OCI-LY1 (cell line): ENCODE results near the gene PSTPIP1.

Experiments
- H2AFZ ChIP-seq: fragments of 200-600 bp; sonication (generic), shearing (Covaris generic); 2 replicates; pipeline ENCODE4 v1.6.0; 2014; ENCODE audit warnings: antibody characterized with exemption, mild to moderate bottlenecking, low read length
- H3F3A ChIP-seq: fragments of 200-600 bp; sonication (generic), shearing (Covaris generic); 2 replicates; pipeline ENCODE4 v1.6.0; 2014; ENCODE audit warnings: mild to moderate bottlenecking, antibody characterized with exemption, low read length, moderate library complexity; ENCODE audit not compliant: insufficient read depth
- H3K27ac ChIP-seq: fragments of 200-600 bp; sonication (generic); 2 replicates; pipeline ENCODE4 v1.5.1; 2014; ENCODE audit warnings: low read length, mixed run types, mild to moderate bottlenecking, low read depth; ENCODE audit not compliant: poor library complexity, severe bottlenecking
- H3K27me3 ChIP-seq: fragments of 200-600 bp; sonication (generic); 2 replicates; pipeline ENCODE4 v1.6.0; 2014; ENCODE audit warnings: antibody characterized with exemption, mild to moderate bottlenecking, low read length, moderate library complexity; ENCODE audit not compliant: insufficient read depth
- H3K36me3 ChIP-seq: fragments of 200-600 bp; sonication (generic); 2 replicates; pipeline ENCODE4 v1.6.1; 2014; ENCODE audit warnings: mild to moderate bottlenecking, antibody characterized with exemption, low read length, moderate library complexity, mixed read lengths; ENCODE audit not compliant: insufficient read depth
- H3K4me1 ChIP-seq: fragments of 200-600 bp; sonication (generic); 2 replicates; pipeline ENCODE4 v1.5.1; 2014; ENCODE audit warnings: mild to moderate bottlenecking, low read length, moderate library complexity; ENCODE audit not compliant: insufficient read depth, severe bottlenecking
- H3K4me2 ChIP-seq: fragments of 200-600 bp; sonication (generic), shearing (Covaris generic); 2 replicates; pipeline ENCODE4 v1.6.1; 2014; ENCODE audit warnings: low read length
- H3K4me3 ChIP-seq: fragments of 200-600 bp; sonication (generic); 2 replicates; pipeline ENCODE4 v1.5.1; 2014; ENCODE audit warnings: low read length, low read depth, mild to moderate bottlenecking, mixed read lengths; ENCODE audit not compliant: poor library complexity, severe bottlenecking
- H3K79me2 ChIP-seq: fragments of 200-600 bp; shearing (Covaris generic); 2 replicates; pipeline ENCODE4 v1.6.1; 2016; ENCODE audit warnings: mixed run types, low read length, mixed read lengths; ENCODE audit not compliant: insufficient read depth
- H3K9ac ChIP-seq: fragments of 200-600 bp; sonication (generic), shearing (Covaris generic); 2 replicates; pipeline ENCODE4 v1.6.1; 2014; ENCODE audit warnings: mild to moderate bottlenecking, low read length, mixed read lengths
- H3K9me2 ChIP-seq: fragments of 200-600 bp; sonication (generic), shearing (Covaris generic); 2 replicates; pipeline ENCODE4 v1.6.1; 2014; ENCODE audit warnings: low read depth, mild to moderate bottlenecking, low read length, mixed read lengths
- H3K9me3 ChIP-seq: fragments of 200-600 bp; shearing (Covaris generic); 2 replicates; pipeline ENCODE4 v1.6.1; 2014; ENCODE audit warnings: low read length, mixed read lengths
- H4K20me1 ChIP-seq: fragments of 200-600 bp; sonication (generic), shearing (Covaris generic); 2 replicates; pipeline ENCODE4 v1.6.0; 2016; ENCODE audit warnings: mild to moderate bottlenecking, low read length; ENCODE audit not compliant: insufficient read depth
- CTCF ChIP-seq: fragments of 200-600 bp; sonication (generic), shearing (Covaris generic); IDR thresholded peaks from 2 replicates; pipeline ENCODE4 v1.5.1; 2017; ENCODE audit warnings: mild to moderate bottlenecking, antibody characterized with exemption, low read length, moderate library complexity, mixed read lengths
- EZH2 ChIP-seq: fragments of 200-600 bp; sonication (generic), shearing (Covaris generic); IDR thresholded peaks from 2 replicates; pipeline ENCODE4 v1.8.0; 2017; ENCODE audit warnings: borderline replicate concordance, mixed run types, mild to moderate bottlenecking, antibody characterized with exemption, low read length, moderate library complexity, mixed read lengths

Gene PSTPIP1

GRCh38 chr15:77064063-77064462 lies 69.1 kb downstream of the PSTPIP1 start:
- Histone ChIP-seq H2AFZ (no peak overlapping the region), H3K9me3 (no peaks in the 10 kb centered on the region), H3K9ac (no peak overlapping the region), H3K9me2 (no peaks in the 10 kb centered on the region), H3K4me3 (no peak overlapping the region), H3F3A (no peaks in the 10 kb centered on the region), H3K27me3 (no peaks in the 10 kb centered on the region), H4K20me1 (no peaks in the 10 kb centered on the region), H3K79me2 (peaks cover 34% of the 10 kb centered on the region), H3K4me2 (no peak overlapping the region), H3K36me3 (peaks cover 8% of the 10 kb centered on the region; the same call in 1 of the 2 replicates), H3K27ac (no peak overlapping the region), H3K4me1 (peaks cover 51% of the 10 kb centered on the region)
- TF ChIP-seq CTCF (no peak), EZH2 (no peak)

DNA sequence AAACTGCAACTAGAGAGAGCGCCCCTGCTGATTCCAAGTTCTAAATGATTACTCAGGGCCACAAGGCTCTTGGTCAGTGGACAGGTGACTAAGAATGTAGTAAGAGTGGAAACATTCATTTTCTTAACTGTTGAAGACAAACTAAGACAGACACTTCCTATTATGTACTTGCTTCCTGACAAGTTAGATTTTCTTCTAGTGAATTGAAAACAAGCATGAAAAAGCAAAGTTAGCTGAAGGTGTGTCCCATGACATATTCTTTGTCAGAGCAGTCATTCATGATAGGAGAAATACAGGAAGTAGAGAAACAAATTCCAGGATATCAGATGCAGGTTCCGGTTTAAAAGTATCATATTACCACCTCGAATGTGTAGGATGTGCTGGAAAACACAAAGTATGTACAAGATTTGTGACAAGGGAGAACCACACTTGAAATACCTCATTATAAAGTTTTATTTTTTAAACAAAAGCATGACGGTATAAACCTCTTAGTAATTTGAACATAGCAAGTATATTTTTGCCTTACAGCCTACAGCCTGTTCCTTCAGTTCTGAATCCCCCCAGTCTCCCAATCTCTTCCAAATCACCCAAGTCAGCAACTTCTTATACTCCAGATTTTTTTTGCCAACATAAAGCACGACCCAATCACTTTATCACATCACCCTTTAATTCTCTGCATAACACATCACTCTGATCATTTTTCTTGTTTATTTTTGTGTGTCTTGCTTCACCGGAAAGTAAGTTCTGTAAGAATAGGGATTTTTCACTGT lies 69.8 kb downstream of the PSTPIP1 start:
- no peak overlapping the region for H3K4me3 ChIP-seq

DNA sequence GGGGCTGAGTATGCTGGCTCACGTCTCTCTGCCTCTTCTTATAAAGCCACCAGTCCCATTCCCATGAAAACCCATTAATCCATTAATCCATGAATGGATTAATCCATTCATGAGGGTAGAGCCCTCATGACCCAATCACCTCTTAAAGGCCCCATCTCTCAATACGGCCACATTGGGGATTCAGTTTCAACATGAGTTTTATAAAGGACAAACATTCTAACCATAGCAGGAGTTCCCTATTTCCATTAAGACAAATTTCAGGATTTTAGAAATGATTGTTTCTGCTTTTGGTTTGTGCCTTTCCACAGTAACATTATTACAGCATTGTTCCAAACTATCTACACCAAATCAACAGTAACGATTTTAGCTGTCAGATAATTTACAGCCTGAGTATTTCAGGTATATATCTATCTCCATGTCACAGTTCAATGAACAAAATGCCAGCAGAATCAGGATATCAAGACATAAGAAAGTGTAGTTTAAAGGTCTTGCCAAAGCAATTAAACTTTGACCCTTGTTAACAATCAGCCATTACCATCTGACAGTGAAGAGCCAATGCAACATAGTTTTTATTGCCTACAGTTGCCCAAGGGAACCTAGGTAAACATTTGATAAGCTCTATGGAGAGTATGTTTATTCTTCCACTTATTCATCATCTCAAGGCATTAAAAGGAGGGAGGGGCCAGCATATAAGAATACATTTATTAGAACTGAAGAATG lies 72.2 kb downstream of the PSTPIP1 start:
- Histone ChIP-seq H3K36me3 (peaks cover 10% of the 10 kb centered on the region; the same call in 1 of the 2 replicates), H3K27ac (no peak overlapping the region)

More for the DNA sequence above, 69.8 kb downstream of the PSTPIP1 start:
- no peak overlapping the region for H3K9ac ChIP-seq
- H3K4me1 ChIP-seq, result peaks cover 53% of the 10 kb centered on the region
- H3K9me2 ChIP-seq, result no peaks in the 10 kb centered on the region
- H3K9me3 ChIP-seq, result no peaks in the 10 kb centered on the region
- H3F3A ChIP-seq, result no peaks in the 10 kb centered on the region
- TF ChIP-seq EZH2, result no peak
- no peak for TF ChIP-seq CTCF
- no peaks in the 10 kb centered on the region for H3K27me3 ChIP-seq
- H4K20me1 ChIP-seq, result no peaks in the 10 kb centered on the region
- H2AFZ ChIP-seq, result no peak overlapping the region
- peaks cover 10% of the 10 kb centered on the region; the same call in 1 of the 2 replicates for H3K36me3 ChIP-seq
- no peak overlapping the region for H3K27ac ChIP-seq
- H3K4me2 ChIP-seq, result no peak overlapping the region
- peaks cover 34% of the 10 kb centered on the region for H3K79me2 ChIP-seq

More for the DNA sequence above, 72.2 kb downstream of the PSTPIP1 start:
- no peak overlapping the region for H3K4me3 ChIP-seq
- TF ChIP-seq CTCF (no peak), EZH2 (no peak)
- no peak overlapping the region for H3K4me2 ChIP-seq
- peaks cover 15% of the 10 kb centered on the region for H3K79me2 ChIP-seq
- H3K27me3 ChIP-seq, result no peaks in the 10 kb centered on the region
- H3K9ac ChIP-seq, result no peak overlapping the region
- peaks cover 38% of the 10 kb centered on the region for H3K4me1 ChIP-seq
- H3F3A ChIP-seq, result no peaks in the 10 kb centered on the region
- no peaks in the 10 kb centered on the region for H3K9me3 ChIP-seq
- no peak overlapping the region for H2AFZ ChIP-seq
- no peaks in the 10 kb centered on the region for H4K20me1 ChIP-seq
- no peaks in the 10 kb centered on the region for H3K9me2 ChIP-seq
